Measurements from ENCODE around the gene AFF3. TPM values are rescaled to one million over a fixed set of nuclear protein-coding genes. Genes with fewer than 3 reads are reported as not detected.

The AFF3 gene
- polyA plus RNA-seq, 1 donor (not counting 4 experiments of a cell fraction or from before 2014, with no cell fraction given) = not detected

GRCh38 chr2:100017633-100018032 is 124.8 kb downstream of the AFF3 start:
- Histone ChIP-seq H3K36me3 (ENCODE audit: control insufficient read depth in 2 of 2, extremely low read depth in 1 of 2, insufficient read depth in 2 of 2, low read length in 2 of 2) (no peaks in the 10 kb centered on the region), H3K4me2 (ENCODE audit: control insufficient read depth, extremely low read depth, insufficient read depth, low read depth, low read length) (no peak overlapping the region), H3K9me1 (ENCODE audit: control insufficient read depth, extremely low read depth, insufficient read depth, low read length) (no peaks in the 10 kb centered on the region), H3K9ac (ENCODE audit: control insufficient read depth, extremely low read depth, insufficient read depth, low read length) (no peak overlapping the region), H3K79me2 (ENCODE audit: control insufficient read depth, insufficient read depth, low read length) (no peaks in the 10 kb centered on the region), H3K27me3 (ENCODE audit: control insufficient read depth, extremely low read depth, insufficient read depth, low read length) (no peaks in the 10 kb centered on the region), H3K27ac (ENCODE audit: control insufficient read depth, insufficient read depth, low read length) (no peak overlapping the region), H3K4me1 (ENCODE audit: control insufficient read depth, extremely low read depth, insufficient read depth, low read length) (no peaks in the 10 kb centered on the region), H4K20me1 (ENCODE audit: control insufficient read depth, extremely low read depth, insufficient read depth, low read length) (no peaks in the 10 kb centered on the region), H3K4me3 (ENCODE audit: control insufficient read depth in 2 of 3, extremely low read depth in 1 of 3, insufficient read depth in 2 of 3, low read depth in 1 of 3, low read length in 3 of 3) (no peak overlapping the region), H2AFZ (ENCODE audit: control insufficient read depth, low read length) (no peak overlapping the region), H3K9me3 (ENCODE audit: control insufficient read depth, low read depth, low read length) (peaks cover 5% of the 10 kb centered on the region)
- DNase-seq (ENCODE audit: low read depth, low spot score) (no peak), FAIRE-seq (no peak)
- dilution Hi-C loops (cut with MboI; ENCODE audit: extremely low pct_ligation_motif_present, low sequenced_read_pairs) = no loop called here
- TF ChIP-seq CTCF (optimal IDR thresholded peaks at IDR 0.05 in 1 of 3, IDR thresholded peaks at IDR 0.05 in 1 of 3, conservative IDR thresholded peaks at IDR 0.05 in 1 of 3; ENCODE audit: extremely low read depth in 1 of 3, insufficient read depth in 2 of 3, low read length in 3 of 3) = no peak
- no peak for TF ChIP-seq EZH2 (IDR thresholded peaks at IDR 0.05; ENCODE audit: low read length)

GRCh38 chr2:100016756-100017155 is 125.6 kb downstream of the AFF3 start:
- Histone ChIP-seq H2AFZ (ENCODE audit: control insufficient read depth, low read length) (no peak overlapping the region), H3K9me3 (ENCODE audit: control insufficient read depth, low read depth, low read length) (peaks cover 5% of the 10 kb centered on the region), H3K4me3 (ENCODE audit: control insufficient read depth in 2 of 3, extremely low read depth in 1 of 3, insufficient read depth in 2 of 3, low read depth in 1 of 3, low read length in 3 of 3) (no peak overlapping the region), H3K27me3 (ENCODE audit: control insufficient read depth, extremely low read depth, insufficient read depth, low read length) (no peaks in the 10 kb centered on the region), H3K9ac (ENCODE audit: control insufficient read depth, extremely low read depth, insufficient read depth, low read length) (no peak overlapping the region), H3K4me2 (ENCODE audit: control insufficient read depth, extremely low read depth, insufficient read depth, low read depth, low read length) (no peak overlapping the region), H3K27ac (ENCODE audit: control insufficient read depth, insufficient read depth, low read length) (no peak overlapping the region), H3K9me1 (ENCODE audit: control insufficient read depth, extremely low read depth, insufficient read depth, low read length) (no peaks in the 10 kb centered on the region), H3K4me1 (ENCODE audit: control insufficient read depth, extremely low read depth, insufficient read depth, low read length) (no peaks in the 10 kb centered on the region), H3K79me2 (ENCODE audit: control insufficient read depth, insufficient read depth, low read length) (no peaks in the 10 kb centered on the region), H3K36me3 (ENCODE audit: control insufficient read depth in 2 of 2, extremely low read depth in 1 of 2, insufficient read depth in 2 of 2, low read length in 2 of 2) (no peaks in the 10 kb centered on the region), H4K20me1 (ENCODE audit: control insufficient read depth, extremely low read depth, insufficient read depth, low read length) (no peaks in the 10 kb centered on the region)
- DNase-seq (ENCODE audit: low read depth, low spot score) (no peak), FAIRE-seq (no peak)
- dilution Hi-C loops (cut with MboI; ENCODE audit: extremely low pct_ligation_motif_present, low sequenced_read_pairs) = no loop called here
- TF ChIP-seq CTCF (optimal IDR thresholded peaks at IDR 0.05 in 1 of 3, IDR thresholded peaks at IDR 0.05 in 1 of 3, conservative IDR thresholded peaks at IDR 0.05 in 1 of 3; ENCODE audit: extremely low read depth in 1 of 3, insufficient read depth in 2 of 3, low read length in 3 of 3) = no peak
- no peak for TF ChIP-seq EZH2 (IDR thresholded peaks at IDR 0.05; ENCODE audit: low read length)

All from keratinocyte (primary cell).